Measurements from ENCODE around the gene UTP14C. TPM values are rescaled to one million over a fixed set of nuclear protein-coding genes. Genes with fewer than 3 reads are reported as not detected.

Gene UTP14C
- total RNA-seq, 2 donors from 2014 or later, result 13.9 to 26.0 TPM

GRCh38 chr13:52003541-52003940 is 20.9 kb upstream of the UTP14C start:
- no peaks in the 10 kb centered on the region for H3K36me3 ChIP-seq
- H3K27ac ChIP-seq, result no peak overlapping the region
- H3K4me1 ChIP-seq (ENCODE audit: control insufficient read depth in 1 of 2, low read depth in 2 of 2), result peaks cover 3 to 14% of the 10 kb centered on the region in 2 donors
- DNase-seq (ENCODE audit: low spot score) (no peak), ATAC-seq (ENCODE audit: insufficient number of reproducible peaks, low FRiP score, low read depth) (no peak)
- no peak overlapping the region for H3K4me3 ChIP-seq
- no peak for TF ChIP-seq CTCF (IDR thresholded peaks at IDR 0.05)
- no peaks in the 10 kb centered on the region for H3K9me3 ChIP-seq
- no peaks in the 10 kb centered on the region for H3K27me3 ChIP-seq (replicated peaks; ENCODE audit: insufficient read depth)

GRCh38 chr13:52004511-52005170 is 19.9 kb upstream of the UTP14C start:
- DNase-seq (ENCODE audit: low spot score) (no peak), ATAC-seq (ENCODE audit: insufficient number of reproducible peaks, low FRiP score, low read depth) (no peak)
- no peak overlapping the region for H3K27ac ChIP-seq
- TF ChIP-seq CTCF (IDR thresholded peaks at IDR 0.05), result no peak
- H3K27me3 ChIP-seq (replicated peaks; ENCODE audit: insufficient read depth), result no peaks in the 10 kb centered on the region
- H3K4me3 ChIP-seq, result no peak overlapping the region
- no peaks in the 10 kb centered on the region for H3K36me3 ChIP-seq
- no peaks in the 10 kb centered on the region for H3K9me3 ChIP-seq
- H3K4me1 ChIP-seq (ENCODE audit: control insufficient read depth in 1 of 2, low read depth in 2 of 2), result peaks cover 3 to 7% of the 10 kb centered on the region in 2 donors

GRCh38 chr13:52005841-52006522 is 18.5 kb upstream of the UTP14C start:
- Histone ChIP-seq H3K4me1 (ENCODE audit: control insufficient read depth in 1 of 2, low read depth in 2 of 2) (peaks cover 0 to 4% of the 10 kb centered on the region in 2 donors), H3K27me3 (replicated peaks; ENCODE audit: insufficient read depth) (no peaks in the 10 kb centered on the region), H3K27ac (no peak overlapping the region), H3K9me3 (no peaks in the 10 kb centered on the region), H3K36me3 (no peaks in the 10 kb centered on the region), H3K4me3 (no peak overlapping the region)
- TF ChIP-seq CTCF (IDR thresholded peaks at IDR 0.05), result no peak
- no peak for DNase-seq (ENCODE audit: low spot score)
- no peak for ATAC-seq (ENCODE audit: insufficient number of reproducible peaks, low FRiP score, low read depth)

- DNase-seq (ENCODE audit: low spot score) (no peak), ATAC-seq (ENCODE audit: insufficient number of reproducible peaks, low FRiP score, low read depth) (no peak)
- H3K27me3 ChIP-seq (replicated peaks; ENCODE audit: insufficient read depth), result no peaks in the 10 kb centered on the region
- peaks cover 0 to 4% of the 10 kb centered on the region in 2 donors for H3K4me1 ChIP-seq (ENCODE audit: control insufficient read depth in 1 of 2, low read depth in 2 of 2)
- TF ChIP-seq CTCF (IDR thresholded peaks at IDR 0.05), result no peak
- no peaks in the 10 kb centered on the region for H3K9me3 ChIP-seq
- no peak overlapping the region for H3K4me3 ChIP-seq
- no peak overlapping the region for H3K27ac ChIP-seq
- H3K36me3 ChIP-seq, result no peaks in the 10 kb centered on the region
These were observed 17.8 kb upstream of the UTP14C start for GRCh38 chr13:52006523-52007245.

GRCh38 chr13:52009946-52010345 is 14.5 kb upstream of the UTP14C start:
- ATAC-seq (ENCODE audit: insufficient number of reproducible peaks, low FRiP score, low read depth) (no peak), DNase-seq (ENCODE audit: low spot score) (no peak)
- Histone ChIP-seq H3K36me3 (no peaks in the 10 kb centered on the region), H3K9me3 (no peaks in the 10 kb centered on the region), H3K4me3 (no peak overlapping the region), H3K27me3 (replicated peaks; ENCODE audit: insufficient read depth) (no peaks in the 10 kb centered on the region), H3K4me1 (ENCODE audit: control insufficient read depth in 1 of 2, low read depth in 2 of 2) (peaks cover 10 to 13% of the 10 kb centered on the region in 2 donors), H3K27ac (no peak overlapping the region)
- TF ChIP-seq CTCF (IDR thresholded peaks at IDR 0.05), result no peak
